ENCODE measurements around the gene BABAM1. TPM values are rescaled to one million over a fixed set of nuclear protein-coding genes. Genes with fewer than 3 reads are reported as not detected.

BABAM1 gene
- total and polyA plus RNA-seq, 9 of the 15 experiments (the other 6 are each of a cell fraction or from before 2014, with no cell fraction given): 14.7 to 160 (median 113) TPM

- TF ChIP-seq NELFE (IDR thresholded peaks at IDR 0.05; ENCODE audit: insufficient read depth, insufficient read length) (no peak), RCOR1 (IDR thresholded peaks at IDR 0.05; ENCODE audit: borderline replicate concordance in 1 of 2, low read depth in 2 of 2, low read length in 2 of 2) (peak in 1 of 2 experiments; percentile 82; a peak in 2 of 4 replicates), ZC3H4 (CRISPR knock-in tag; IDR thresholded peaks at IDR 0.05; ENCODE audit: borderline replicate concordance) (no peak), MXI1 (IDR thresholded peaks at IDR 0.05; ENCODE audit: low read depth, low read length) (peak; percentile 36), LCOR (CRISPR knock-in tag; IDR thresholded peaks at IDR 0.05) (no peak; the same call in 1 of the 2 replicates), JUND (IDR thresholded peaks at IDR 0.05; ENCODE audit: borderline replicate concordance, low read depth, low read length) (no peak), JUND (tag; IDR thresholded peaks at IDR 0.05; ENCODE audit: borderline replicate concordance, low read depth, low read length) (no peak), ZNF165 (CRISPR knock-in tag; IDR thresholded peaks at IDR 0.05; ENCODE audit: borderline replicate concordance) (no peak), CHD4 (IDR thresholded peaks at IDR 0.05; ENCODE audit: insufficient read depth, insufficient replicate concordance, low read depth, low read length, poor library complexity, severe bottlenecking) (no peak), POLR2A (conservative IDR thresholded peaks at IDR 0.05) (peak; percentile 87), ZKSCAN3 (CRISPR knock-in tag; IDR thresholded peaks at IDR 0.05) (no peak), ILF3 (IDR thresholded peaks at IDR 0.05; ENCODE audit: borderline replicate concordance) (no peak), MAFF (IDR thresholded peaks at IDR 0.05; ENCODE audit: low read length) (no peak), PTTG1 (tag; IDR thresholded peaks at IDR 0.05; ENCODE audit: low read depth) (no peak), MEIS2 (IDR thresholded peaks at IDR 0.05; ENCODE audit: partially characterized antibody) (peak; percentile 90), HNRNPL (IDR thresholded peaks at IDR 0.05; ENCODE audit: low read depth, low read length) (peak; percentile 98), SMAD3 (CRISPR knock-in tag; conservative IDR thresholded peaks at IDR 0.05) (no peak), PBX2 (CRISPR knock-in tag; IDR thresholded peaks at IDR 0.05; ENCODE audit: low read depth) (no peak), PBX2 (tag; conservative IDR thresholded peaks at IDR 0.05; ENCODE audit: low read depth) (no peak), MCM5 (IDR thresholded peaks at IDR 0.05; ENCODE audit: low read depth) (no peak), ZNF778 (CRISPR knock-in tag; IDR thresholded peaks at IDR 0.05) (no peak), CAMTA2 (CRISPR knock-in tag; conservative IDR thresholded peaks at IDR 0.05) (no peak)
- TF ChIP-seq, protein P1, sequence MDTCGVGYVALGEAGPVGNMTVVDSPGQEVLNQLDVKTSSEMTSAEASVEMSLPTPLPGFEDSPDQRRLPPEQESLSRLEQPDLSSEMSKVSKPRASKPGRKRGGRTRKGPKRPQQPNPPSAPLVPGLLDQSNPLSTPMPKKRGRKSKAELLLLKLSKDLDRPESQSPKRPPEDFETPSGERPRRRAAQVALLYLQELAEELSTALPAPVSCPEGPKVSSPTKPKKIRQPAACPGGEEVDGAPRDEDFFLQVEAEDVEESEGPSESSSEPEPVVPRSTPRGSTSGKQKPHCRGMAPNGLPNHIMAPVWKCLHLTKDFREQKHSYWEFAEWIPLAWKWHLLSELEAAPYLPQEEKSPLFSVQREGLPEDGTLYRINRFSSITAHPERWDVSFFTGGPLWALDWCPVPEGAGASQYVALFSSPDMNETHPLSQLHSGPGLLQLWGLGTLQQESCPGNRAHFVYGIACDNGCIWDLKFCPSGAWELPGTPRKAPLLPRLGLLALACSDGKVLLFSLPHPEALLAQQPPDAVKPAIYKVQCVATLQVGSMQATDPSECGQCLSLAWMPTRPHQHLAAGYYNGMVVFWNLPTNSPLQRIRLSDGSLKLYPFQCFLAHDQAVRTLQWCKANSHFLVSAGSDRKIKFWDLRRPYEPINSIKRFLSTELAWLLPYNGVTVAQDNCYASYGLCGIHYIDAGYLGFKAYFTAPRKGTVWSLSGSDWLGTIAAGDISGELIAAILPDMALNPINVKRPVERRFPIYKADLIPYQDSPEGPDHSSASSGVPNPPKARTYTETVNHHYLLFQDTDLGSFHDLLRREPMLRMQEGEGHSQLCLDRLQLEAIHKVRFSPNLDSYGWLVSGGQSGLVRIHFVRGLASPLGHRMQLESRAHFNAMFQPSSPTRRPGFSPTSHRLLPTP (IDR thresholded peaks at IDR 0.05; ENCODE audit: borderline replicate concordance, extremely low read depth, insufficient read length): no peak
- TF ChIP-seq, protein P2, sequence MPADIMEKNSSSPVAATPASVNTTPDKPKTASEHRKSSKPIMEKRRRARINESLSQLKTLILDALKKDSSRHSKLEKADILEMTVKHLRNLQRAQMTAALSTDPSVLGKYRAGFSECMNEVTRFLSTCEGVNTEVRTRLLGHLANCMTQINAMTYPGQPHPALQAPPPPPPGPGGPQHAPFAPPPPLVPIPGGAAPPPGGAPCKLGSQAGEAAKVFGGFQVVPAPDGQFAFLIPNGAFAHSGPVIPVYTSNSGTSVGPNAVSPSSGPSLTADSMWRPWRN (IDR thresholded peaks at IDR 0.05; ENCODE audit: low read depth): no peak
Observed at GRCh38 chr19:17305517-17306284, 38.5 kb downstream of the BABAM1 start, which contains the start of gene MRPL34 (continued).

Data from K562 (cell line).